Measurements from ENCODE around the gene SULT1E1.

DNA sequence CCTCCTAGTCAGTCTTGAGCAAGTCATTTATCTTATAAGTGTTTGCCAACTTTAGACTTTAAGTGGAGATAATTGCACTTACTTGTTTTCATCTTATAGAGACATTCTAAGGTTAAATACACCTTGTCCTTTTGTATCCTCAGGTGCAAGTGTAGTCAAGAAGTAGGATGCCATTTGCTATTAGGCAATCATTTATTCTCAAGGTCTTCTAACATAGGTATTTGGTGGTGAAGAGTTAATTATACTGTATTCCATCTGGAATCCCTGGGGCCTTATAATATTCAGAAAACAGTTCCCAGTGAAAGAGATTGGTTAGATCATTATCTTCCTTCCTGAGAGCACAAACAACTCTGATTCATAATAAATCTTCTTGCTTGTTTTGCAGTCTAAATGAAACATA is 23.7 kb downstream of the SULT1E1 start:
- no peak for TF ChIP-seq ZFP3 (CRISPR knock-in tag; IDR thresholded peaks at IDR 0.05)
- TF ChIP-seq ARNTL (CRISPR knock-in tag; IDR thresholded peaks at IDR 0.05; ENCODE audit: borderline replicate concordance, low read depth), result no peak
- TF ChIP-seq ESRRG (CRISPR knock-in tag; IDR thresholded peaks at IDR 0.05), result no peak
- no peak for TF ChIP-seq TOX (CRISPR knock-in tag; IDR thresholded peaks at IDR 0.05; ENCODE audit: borderline replicate concordance)
- no peak for TF ChIP-seq ZFP30 (CRISPR knock-in tag; IDR thresholded peaks at IDR 0.05)
- TF ChIP-seq, protein P1, sequence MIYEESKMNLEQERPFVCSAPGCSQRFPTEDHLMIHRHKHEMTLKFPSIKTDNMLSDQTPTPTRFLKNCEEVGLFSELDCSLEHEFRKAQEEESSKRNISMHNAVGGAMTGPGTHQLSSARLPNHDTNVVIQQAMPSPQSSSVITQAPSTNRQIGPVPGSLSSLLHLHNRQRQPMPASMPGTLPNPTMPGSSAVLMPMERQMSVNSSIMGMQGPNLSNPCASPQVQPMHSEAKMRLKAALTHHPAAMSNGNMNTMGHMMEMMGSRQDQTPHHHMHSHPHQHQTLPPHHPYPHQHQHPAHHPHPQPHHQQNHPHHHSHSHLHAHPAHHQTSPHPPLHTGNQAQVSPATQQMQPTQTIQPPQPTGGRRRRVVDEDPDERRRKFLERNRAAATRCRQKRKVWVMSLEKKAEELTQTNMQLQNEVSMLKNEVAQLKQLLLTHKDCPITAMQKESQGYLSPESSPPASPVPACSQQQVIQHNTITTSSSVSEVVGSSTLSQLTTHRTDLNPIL (CRISPR knock-in tag; IDR thresholded peaks at IDR 0.05; ENCODE audit: low read depth), result no peak
- TF ChIP-seq RARB (CRISPR knock-in tag; IDR thresholded peaks at IDR 0.05), result no peak
- TF ChIP-seq, protein P2, sequence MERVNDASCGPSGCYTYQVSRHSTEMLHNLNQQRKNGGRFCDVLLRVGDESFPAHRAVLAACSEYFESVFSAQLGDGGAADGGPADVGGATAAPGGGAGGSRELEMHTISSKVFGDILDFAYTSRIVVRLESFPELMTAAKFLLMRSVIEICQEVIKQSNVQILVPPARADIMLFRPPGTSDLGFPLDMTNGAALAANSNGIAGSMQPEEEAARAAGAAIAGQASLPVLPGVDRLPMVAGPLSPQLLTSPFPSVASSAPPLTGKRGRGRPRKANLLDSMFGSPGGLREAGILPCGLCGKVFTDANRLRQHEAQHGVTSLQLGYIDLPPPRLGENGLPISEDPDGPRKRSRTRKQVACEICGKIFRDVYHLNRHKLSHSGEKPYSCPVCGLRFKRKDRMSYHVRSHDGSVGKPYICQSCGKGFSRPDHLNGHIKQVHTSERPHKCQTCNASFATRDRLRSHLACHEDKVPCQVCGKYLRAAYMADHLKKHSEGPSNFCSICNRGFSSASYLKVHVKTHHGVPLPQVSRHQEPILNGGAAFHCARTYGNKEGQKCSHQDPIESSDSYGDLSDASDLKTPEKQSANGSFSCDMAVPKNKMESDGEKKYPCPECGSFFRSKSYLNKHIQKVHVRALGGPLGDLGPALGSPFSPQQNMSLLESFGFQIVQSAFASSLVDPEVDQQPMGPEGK (CRISPR knock-in tag; IDR thresholded peaks at IDR 0.05; ENCODE audit: borderline replicate concordance), result no peak
- no peak for TF ChIP-seq SNAI2 (CRISPR knock-in tag; IDR thresholded peaks at IDR 0.05)
- TF ChIP-seq GLIS3 (CRISPR knock-in tag; IDR thresholded peaks at IDR 0.05), result no peak
- TF ChIP-seq CSRNP3 (CRISPR knock-in tag; IDR thresholded peaks at IDR 0.05), result no peak
- TF ChIP-seq, protein P3, sequence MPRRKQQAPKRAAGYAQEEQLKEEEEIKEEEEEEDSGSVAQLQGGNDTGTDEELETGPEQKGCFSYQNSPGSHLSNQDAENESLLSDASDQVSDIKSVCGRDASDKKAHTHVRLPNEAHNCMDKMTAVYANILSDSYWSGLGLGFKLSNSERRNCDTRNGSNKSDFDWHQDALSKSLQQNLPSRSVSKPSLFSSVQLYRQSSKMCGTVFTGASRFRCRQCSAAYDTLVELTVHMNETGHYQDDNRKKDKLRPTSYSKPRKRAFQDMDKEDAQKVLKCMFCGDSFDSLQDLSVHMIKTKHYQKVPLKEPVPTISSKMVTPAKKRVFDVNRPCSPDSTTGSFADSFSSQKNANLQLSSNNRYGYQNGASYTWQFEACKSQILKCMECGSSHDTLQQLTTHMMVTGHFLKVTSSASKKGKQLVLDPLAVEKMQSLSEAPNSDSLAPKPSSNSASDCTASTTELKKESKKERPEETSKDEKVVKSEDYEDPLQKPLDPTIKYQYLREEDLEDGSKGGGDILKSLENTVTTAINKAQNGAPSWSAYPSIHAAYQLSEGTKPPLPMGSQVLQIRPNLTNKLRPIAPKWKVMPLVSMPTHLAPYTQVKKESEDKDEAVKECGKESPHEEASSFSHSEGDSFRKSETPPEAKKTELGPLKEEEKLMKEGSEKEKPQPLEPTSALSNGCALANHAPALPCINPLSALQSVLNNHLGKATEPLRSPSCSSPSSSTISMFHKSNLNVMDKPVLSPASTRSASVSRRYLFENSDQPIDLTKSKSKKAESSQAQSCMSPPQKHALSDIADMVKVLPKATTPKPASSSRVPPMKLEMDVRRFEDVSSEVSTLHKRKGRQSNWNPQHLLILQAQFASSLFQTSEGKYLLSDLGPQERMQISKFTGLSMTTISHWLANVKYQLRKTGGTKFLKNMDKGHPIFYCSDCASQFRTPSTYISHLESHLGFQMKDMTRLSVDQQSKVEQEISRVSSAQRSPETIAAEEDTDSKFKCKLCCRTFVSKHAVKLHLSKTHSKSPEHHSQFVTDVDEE (CRISPR knock-in tag; IDR thresholded peaks at IDR 0.05), result no peak
- TF ChIP-seq CSDC2 (CRISPR knock-in tag; IDR thresholded peaks at IDR 0.05), result no peak

Data from SK-N-SH treated with all-trans-retinoic acid at 6 μM for 48 hours (cell line).